B cell (primary cell): ENCODE results near the gene DNAJB12. TPM values are rescaled to one million over a fixed set of nuclear protein-coding genes. Genes with fewer than 3 reads are reported as not detected.
A peak's percentile ranks its signal among the peaks of the same experiment; 100 is the strongest.

ENCODE experiments used
- ATAC-seq: fragments of 200-7000 bp; cut with Tn5 transposase; one replicate; pipeline ENCODE4 v1.10.0; 2021; ENCODE audit warnings: low read depth, mild to moderate bottlenecking, moderate number of reproducible peaks, moderate library complexity
- CTCF ChIA-PET: fragments of 350-600 bp; sonication (Branson Sonifier 250); formaldehyde crosslinking; loops from one replicate; lab custom pipeline; 2021; ENCODE audit warnings: antibody characterized with exemption, inconsistent platforms; lab: Charles Lee
- POLR2A ChIA-PET: fragments of 350-600 bp; sonication (Branson Sonifier 250); formaldehyde crosslinking; loops from one replicate; lab custom pipeline; 2021; ENCODE audit warnings: antibody characterized with exemption; lab: Charles Lee
- DNase-seq: peaks from one replicate; pipeline ENCODE4 v3.0.0; 2013
- H2AFZ ChIP-seq: 2 replicates; pipeline ENCODE4 v1.6.1; 2012; ENCODE audit warnings: mild to moderate bottlenecking, low read depth, low read length; ENCODE audit not compliant: insufficient read depth, poor library complexity, severe bottlenecking
- H3K27ac ChIP-seq, 2 donors: 1 replicate in 1 of 2; 2 replicates in 1 of 2; pipeline ENCODE4 v1.5.1; 2012 to 2013; ENCODE audit warnings: low read length in 2 of 2, mild to moderate bottlenecking in 2 of 2, moderate library complexity in 1 of 2
- H3K27me3 ChIP-seq, 4 experiments: fragments of 200-600 bp in 1 of 4; sonication (generic) in 1 of 4; replicated peaks in 1 of 4; 1 replicate in 2 of 4; 2 replicates in 2 of 4; pipeline versions ENCODE4 v1.6.1 to v1.7.0; 2013 to 2016; ENCODE audit warnings: low read length in 3 of 4, mild to moderate bottlenecking in 2 of 4, mixed read lengths in 1 of 4, moderate library complexity in 1 of 4; ENCODE audit not compliant: insufficient read depth in 4 of 4, control insufficient read depth in 3 of 4; ENCODE audit errors: control extremely low read depth in 1 of 4
- H3K36me3 ChIP-seq, 2 experiments: replicated peaks in 1 of 2; 1 replicate in 1 of 2; 2 replicates in 1 of 2; pipeline versions ENCODE4 v1.6.1 to v1.7.1; 2013; ENCODE audit warnings: low read length in 1 of 2; ENCODE audit not compliant: insufficient read depth in 2 of 2, control insufficient read depth in 1 of 2; ENCODE audit errors: control extremely low read depth in 1 of 2, extremely low read depth in 1 of 2
- H3K4me1 ChIP-seq, 2 donors: fragments of 200-600 bp in 1 of 2; sonication (generic) in 1 of 2; 1 replicate in 1 of 2; 2 replicates in 1 of 2; pipeline versions ENCODE4 v1.5.1 to v1.6.1; 2013 to 2017; ENCODE audit warnings: low read length in 2 of 2; ENCODE audit not compliant: control insufficient read depth in 2 of 2, insufficient read depth in 2 of 2
- H3K4me2 ChIP-seq: replicated peaks from 2 replicates; pipeline ENCODE3; 2012; ENCODE audit warnings: mild to moderate bottlenecking, low read depth, low read length; ENCODE audit not compliant: poor library complexity, severe bottlenecking
- H3K4me3 ChIP-seq, 5 experiments: fragments of 200-600 bp in 1 of 5; sonication (generic) in 1 of 5; 1 replicate in 3 of 5; 2 replicates in 2 of 5; pipeline versions ENCODE4 v1.5.1 to v1.7.0; 2011 to 2016; ENCODE audit warnings: low read length in 4 of 5, mild to moderate bottlenecking in 4 of 5, low read depth in 2 of 5, control low read depth in 1 of 5, moderate library complexity in 1 of 5; ENCODE audit not compliant: insufficient read depth in 1 of 5; ENCODE audit errors: control extremely low read depth in 1 of 5, extremely low read depth in 1 of 5
- H3K79me2 ChIP-seq: fragments of 200-600 bp; sonication (generic); one replicate; pipeline ENCODE4 v1.6.0; 2016; ENCODE audit warnings: low read length; ENCODE audit not compliant: control insufficient read depth, insufficient read depth
- H3K9ac ChIP-seq: fragments of 200-600 bp; sonication (generic); 2 replicates; pipeline ENCODE4 v1.6.1; 2017; ENCODE audit warnings: mild to moderate bottlenecking, low read length, moderate library complexity
- H3K9me3 ChIP-seq, 3 donors: one replicate each; pipeline versions ENCODE4 v1.6.1 to v1.7.1; 2013; ENCODE audit warnings: low read length in 2 of 3; ENCODE audit not compliant: control insufficient read depth in 2 of 3, insufficient read depth in 1 of 3; ENCODE audit errors: control extremely low read depth in 1 of 3
- H4K20me1 ChIP-seq: 2 replicates; pipeline ENCODE4 v1.6.0; 2012; ENCODE audit warnings: mild to moderate bottlenecking, low read length; ENCODE audit not compliant: insufficient read depth, control insufficient read depth, poor library complexity, severe bottlenecking
- H3K27ac Mint-ChIP-seq: one replicate; pipeline ENCODE4 v1.8.0; 2021; ENCODE audit warnings: mixed read lengths
- H3K27me3 Mint-ChIP-seq: one replicate; pipeline ENCODE4 v1.8.0; 2021; ENCODE audit warnings: mixed read lengths
- H3K4me1 Mint-ChIP-seq: one replicate; pipeline ENCODE4 v1.8.0; 2021; ENCODE audit warnings: mixed read lengths
- H3K4me3 Mint-ChIP-seq: one replicate; pipeline ENCODE4 v1.8.0; 2021; ENCODE audit warnings: mixed read lengths
- H3K9me3 Mint-ChIP-seq: one replicate; pipeline ENCODE4 v1.8.0; 2022; ENCODE audit warnings: mixed read lengths; ENCODE audit not compliant: insufficient read depth
- EZH2 ChIP-seq: IDR thresholded peaks from 2 replicates; pipeline ENCODE4 v1.6.1; 2012; ENCODE audit warnings: borderline replicate concordance, low read depth, mild to moderate bottlenecking, moderate library complexity, low read length; ENCODE audit not compliant: insufficient read depth, poor library complexity, severe bottlenecking
- WGBS: methylation state at CpG from one replicate; pipeline ENCODE4 v1.1.5; 2013; ENCODE audit warnings: missing lambda C conversion rate; ENCODE audit not compliant: insufficient coverage; 5-methylcytosine and 5-hydroxymethylcytosine counted together
- intact Hi-C: fragments of 100-400 bp; cut with micrococcal nuclease; formaldehyde crosslinking; loops from one replicate; pipeline ENCODE4 v1.10.0; 2022
- polyA plus RNA-seq: library from polyadenylated mRNA; depleted of rRNA; stranded (reverse); fragments of >200 nt; gene quantifications from 2 replicates; pipeline ENCODE4 v1.2.3, GENCODE V29; 2012
- total RNA-seq, 2 donors: library from RNA; stranded (reverse); fragments of 120-200 nt in 1 of 2; gene quantifications; 1 replicate in 1 of 2; 2 replicates in 1 of 2; pipeline versions ENCODE4 v1.2.3 to v1.2.4, GENCODE V29; 2013 to 2022
- TF ChIP-seq, protein P1 (sequence below): fragments of 200-600 bp; IDR thresholded peaks from one replicate; pipeline ENCODE4 v1.8.0; 2022; ENCODE audit warnings: antibody characterized with exemption, mild to moderate bottlenecking

The DNAJB12 gene
- total and polyA plus RNA-seq, 2 donors (not counting 1 experiment from before 2014, with no cell fraction given) = 16.1 to 42.3 TPM

DNA sequence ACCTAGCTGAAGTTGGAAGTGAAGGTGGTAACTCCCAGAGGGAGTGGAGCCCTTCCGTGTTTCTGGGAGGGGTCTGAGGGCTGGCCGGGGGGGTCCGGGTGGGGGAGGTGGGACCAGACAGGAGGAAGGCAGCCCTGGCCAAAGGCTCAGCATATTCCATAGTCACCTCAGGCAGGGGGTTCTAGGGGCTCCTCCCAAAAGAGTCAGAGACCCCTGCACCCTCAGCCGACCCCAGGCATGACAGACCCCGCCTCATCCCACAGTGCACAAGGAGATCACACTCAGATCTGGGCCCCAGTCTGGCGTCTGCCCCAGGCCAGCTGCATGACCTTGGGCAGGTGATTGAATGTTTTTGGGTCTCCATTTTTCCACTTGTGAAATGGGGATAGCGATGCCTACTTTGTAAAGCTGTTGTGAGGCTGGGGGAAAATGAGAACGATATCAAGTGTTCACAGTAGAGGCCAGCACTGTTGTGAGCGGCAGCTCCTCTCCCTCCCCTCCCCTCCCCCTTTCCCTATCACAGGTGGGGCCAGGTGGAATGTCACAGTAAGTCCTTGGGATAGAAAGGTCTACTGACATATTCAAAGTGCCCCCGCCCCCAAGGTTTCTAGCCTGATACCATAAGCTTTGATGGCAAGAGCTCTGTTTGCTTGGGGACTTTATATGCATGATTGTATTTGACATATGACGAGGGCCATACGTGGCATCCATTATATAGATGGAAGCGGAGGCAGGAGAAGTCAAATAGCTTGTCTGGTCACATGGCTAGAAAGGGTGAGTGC, 33.3 kb downstream of the DNAJB12 start:
- Mint-ChIP-seq H3K27ac (peak overlapping the region; percentile 99), H3K27me3 (no peaks in the 10 kb centered on the region), H3K4me1 (peaks cover 79% of the 10 kb centered on the region), H3K9me3 (no peaks in the 10 kb centered on the region), H3K4me3 (peak overlapping the region; percentile 88)
- DNase-seq (peak; percentile 27), ATAC-seq (no peak)
- H3K27ac ChIP-seq = peak overlapping the region; percentile 94 to 95
- no peaks in the 10 kb centered on the region for H3K9me3 ChIP-seq
- H3K4me1 ChIP-seq = peaks cover 70 to 81% of the 10 kb centered on the region in 2 donors
- H4K20me1 ChIP-seq = no peaks in the 10 kb centered on the region
- no peak overlapping the region for H2AFZ ChIP-seq
- no peaks in the 10 kb centered on the region for H3K36me3 ChIP-seq
- intact Hi-C loops = no loop called here
- ChIA-PET POLR2A (interaction anchor here (1.3 to 6.6 kb wide), 13 partner anchors 9 to 234 kb away, joined by 3 to 140 read pairs (median 13); partner anchors contain the start of genes ANAPC16, ASCC1 and DDIT4), CTCF (interaction anchor here (0.6 to 6.8 kb wide), 15 partner anchors 8 to 199 kb away, joined by 3 to 128 read pairs (median 5); partner anchors contain the start of gene DDIT4)
- peak overlapping the region; percentile 95 for H3K4me2 ChIP-seq
- TF ChIP-seq EZH2 = no peak
- TF ChIP-seq, protein P1, sequence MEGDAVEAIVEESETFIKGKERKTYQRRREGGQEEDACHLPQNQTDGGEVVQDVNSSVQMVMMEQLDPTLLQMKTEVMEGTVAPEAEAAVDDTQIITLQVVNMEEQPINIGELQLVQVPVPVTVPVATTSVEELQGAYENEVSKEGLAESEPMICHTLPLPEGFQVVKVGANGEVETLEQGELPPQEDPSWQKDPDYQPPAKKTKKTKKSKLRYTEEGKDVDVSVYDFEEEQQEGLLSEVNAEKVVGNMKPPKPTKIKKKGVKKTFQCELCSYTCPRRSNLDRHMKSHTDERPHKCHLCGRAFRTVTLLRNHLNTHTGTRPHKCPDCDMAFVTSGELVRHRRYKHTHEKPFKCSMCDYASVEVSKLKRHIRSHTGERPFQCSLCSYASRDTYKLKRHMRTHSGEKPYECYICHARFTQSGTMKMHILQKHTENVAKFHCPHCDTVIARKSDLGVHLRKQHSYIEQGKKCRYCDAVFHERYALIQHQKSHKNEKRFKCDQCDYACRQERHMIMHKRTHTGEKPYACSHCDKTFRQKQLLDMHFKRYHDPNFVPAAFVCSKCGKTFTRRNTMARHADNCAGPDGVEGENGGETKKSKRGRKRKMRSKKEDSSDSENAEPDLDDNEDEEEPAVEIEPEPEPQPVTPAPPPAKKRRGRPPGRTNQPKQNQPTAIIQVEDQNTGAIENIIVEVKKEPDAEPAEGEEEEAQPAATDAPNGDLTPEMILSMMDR = no peak
- no peak overlapping the region for H3K9ac ChIP-seq
- 56% methylated on average over 6 of the region's 13 CpGs for WGBS
- H3K79me2 ChIP-seq = peaks cover 4% of the 10 kb centered on the region
- no peaks in the 10 kb centered on the region for H3K27me3 ChIP-seq
- no peak overlapping the region for H3K4me3 ChIP-seq
